ENCODE data around the gene RAPGEF6. TPM values are rescaled to one million over a fixed set of nuclear protein-coding genes. Genes with fewer than 3 reads are reported as not detected.

RAPGEF6 gene
- total RNA-seq, 4 donors from 2014 or later, result 7.2 to 11.7 (median 8.5) TPM

GRCh38 chr5:131548176-131548575, 86.9 kb downstream of the RAPGEF6 start:
- intact Hi-C loops (cut with DNase I; ENCODE audit: low total_unique reads) (no loop called here), in situ Hi-C loops (cut with MboI; ENCODE audit: low sequenced_read_pairs in 4 of 4) (no loop called here)
- TF ChIP-seq POLR2A (IDR thresholded peaks at IDR 0.05) (no peak), CTCF (IDR thresholded peaks at IDR 0.05 in 4 of 5, conservative IDR thresholded peaks at IDR 0.05 in 1 of 5) (no peak)
- Histone ChIP-seq H3K36me3 (no peaks in the 10 kb centered on the region), H3K27me3 (no peaks in the 10 kb centered on the region), H3K27ac (no peak overlapping the region), H3K4me1 (no peaks in the 10 kb centered on the region), H3K9me3 (no peaks in the 10 kb centered on the region), H3K4me3 (no peak overlapping the region)
- DNase-seq (no peak), ATAC-seq (no peak)

DNA sequence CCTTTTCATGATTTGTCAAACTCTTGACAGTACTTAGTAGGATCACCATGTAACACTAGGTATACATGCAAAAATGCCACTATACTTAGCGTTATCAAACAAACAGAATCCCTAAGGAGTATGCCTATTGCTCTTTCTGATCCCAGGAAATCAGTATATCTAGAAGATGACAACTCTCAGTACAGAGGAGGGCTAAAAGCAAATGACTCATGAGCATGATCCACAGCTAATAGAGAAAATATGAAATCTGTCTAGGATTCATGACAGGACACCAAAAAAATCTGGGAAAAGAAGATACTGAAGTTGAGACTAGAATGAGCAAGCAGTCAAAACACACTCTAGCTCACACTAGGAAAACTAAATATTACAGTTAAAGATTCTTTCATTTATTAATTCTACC, 89.2 kb downstream of the RAPGEF6 start:
- Histone ChIP-seq H3K9me3 (no peaks in the 10 kb centered on the region), H3K4me1 (no peaks in the 10 kb centered on the region), H3K27ac (no peak overlapping the region), H3K27me3 (no peaks in the 10 kb centered on the region), H3K4me3 (no peak overlapping the region), H3K36me3 (no peaks in the 10 kb centered on the region)
- TF ChIP-seq CTCF (IDR thresholded peaks at IDR 0.05 in 4 of 5, conservative IDR thresholded peaks at IDR 0.05 in 1 of 5), result no peak
- no peak for TF ChIP-seq POLR2A (IDR thresholded peaks at IDR 0.05)
- ATAC-seq, result no peak
- DNase-seq, result no peak
- in situ Hi-C loops (cut with MboI; ENCODE audit: low sequenced_read_pairs in 4 of 4), result no loop called here
- intact Hi-C loops (cut with DNase I; ENCODE audit: low total_unique reads), result no loop called here

- ATAC-seq, result no peak
- H3K36me3 ChIP-seq, result no peaks in the 10 kb centered on the region
- in situ Hi-C loops (cut with MboI; ENCODE audit: low sequenced_read_pairs in 4 of 4) (no loop called here), intact Hi-C loops (cut with DNase I; ENCODE audit: low total_unique reads) (no loop called here)
- no peak overlapping the region for H3K4me3 ChIP-seq
- H3K4me1 ChIP-seq, result no peaks in the 10 kb centered on the region
- no peaks in the 10 kb centered on the region for H3K27me3 ChIP-seq
- H3K27ac ChIP-seq, result no peak overlapping the region
- no peaks in the 10 kb centered on the region for H3K9me3 ChIP-seq
- TF ChIP-seq CTCF (IDR thresholded peaks at IDR 0.05 in 4 of 5, conservative IDR thresholded peaks at IDR 0.05 in 1 of 5) (no peak), POLR2A (IDR thresholded peaks at IDR 0.05) (no peak)
- no peak for DNase-seq
Observed at GRCh38 chr5:131542723-131543122, 92.3 kb downstream of the RAPGEF6 start.

- H3K4me1 ChIP-seq, result peaks cover 0 to 3% of the 10 kb centered on the region in 2 donors
- H3K4me3 ChIP-seq, result no peak overlapping the region
- H3K27ac ChIP-seq, result no peak overlapping the region
- ATAC-seq (no peak), DNase-seq (no peak)
- no peaks in the 10 kb centered on the region for H3K9me3 ChIP-seq
- TF ChIP-seq CTCF (IDR thresholded peaks at IDR 0.05 in 4 of 5, conservative IDR thresholded peaks at IDR 0.05 in 1 of 5) (no peak), POLR2A (IDR thresholded peaks at IDR 0.05) (no peak)
- intact Hi-C loops (cut with DNase I; ENCODE audit: low total_unique reads), result no loop called here
- H3K27me3 ChIP-seq, result no peaks in the 10 kb centered on the region
- in situ Hi-C loops (cut with MboI; ENCODE audit: low sequenced_read_pairs in 4 of 4), result no loop called here
- H3K36me3 ChIP-seq, result no peaks in the 10 kb centered on the region
Observed at GRCh38 chr5:131541762-131542161, 93.3 kb downstream of the RAPGEF6 start.

GRCh38 chr5:131541071-131541470, 94.0 kb downstream of the RAPGEF6 start:
- TF ChIP-seq POLR2A (IDR thresholded peaks at IDR 0.05), result no peak
- no peak for TF ChIP-seq CTCF (IDR thresholded peaks at IDR 0.05 in 4 of 5, conservative IDR thresholded peaks at IDR 0.05 in 1 of 5)
- Histone ChIP-seq H3K27ac (no peak overlapping the region), H3K27me3 (no peaks in the 10 kb centered on the region), H3K36me3 (no peaks in the 10 kb centered on the region), H3K9me3 (no peaks in the 10 kb centered on the region), H3K4me3 (no peak overlapping the region), H3K4me1 (peaks cover 6 to 10% of the 10 kb centered on the region in 2 donors)
- intact Hi-C loops (cut with DNase I; ENCODE audit: low total_unique reads), result no loop called here
- in situ Hi-C loops (cut with MboI; ENCODE audit: low sequenced_read_pairs in 4 of 4), result no loop called here
- ATAC-seq, result no peak
- DNase-seq, result no peak
